GM12873 (cell line): ENCODE results near the gene VAPA.

ENCODE experiments used
- TF ChIP-seq, protein P1 (sequence below): IDR thresholded peaks from 2 replicates; pipeline ENCODE4 v1.5.1; 2012; ENCODE audit warnings: low read depth, mild to moderate bottlenecking, moderate library complexity, low read length, control low read depth; ENCODE audit not compliant: insufficient read depth; ENCODE audit errors: missing control alignments

Gene VAPA

GRCh38 chr18:10003281-10003680 is 89.5 kb downstream of the VAPA start:
- TF ChIP-seq, protein P1, sequence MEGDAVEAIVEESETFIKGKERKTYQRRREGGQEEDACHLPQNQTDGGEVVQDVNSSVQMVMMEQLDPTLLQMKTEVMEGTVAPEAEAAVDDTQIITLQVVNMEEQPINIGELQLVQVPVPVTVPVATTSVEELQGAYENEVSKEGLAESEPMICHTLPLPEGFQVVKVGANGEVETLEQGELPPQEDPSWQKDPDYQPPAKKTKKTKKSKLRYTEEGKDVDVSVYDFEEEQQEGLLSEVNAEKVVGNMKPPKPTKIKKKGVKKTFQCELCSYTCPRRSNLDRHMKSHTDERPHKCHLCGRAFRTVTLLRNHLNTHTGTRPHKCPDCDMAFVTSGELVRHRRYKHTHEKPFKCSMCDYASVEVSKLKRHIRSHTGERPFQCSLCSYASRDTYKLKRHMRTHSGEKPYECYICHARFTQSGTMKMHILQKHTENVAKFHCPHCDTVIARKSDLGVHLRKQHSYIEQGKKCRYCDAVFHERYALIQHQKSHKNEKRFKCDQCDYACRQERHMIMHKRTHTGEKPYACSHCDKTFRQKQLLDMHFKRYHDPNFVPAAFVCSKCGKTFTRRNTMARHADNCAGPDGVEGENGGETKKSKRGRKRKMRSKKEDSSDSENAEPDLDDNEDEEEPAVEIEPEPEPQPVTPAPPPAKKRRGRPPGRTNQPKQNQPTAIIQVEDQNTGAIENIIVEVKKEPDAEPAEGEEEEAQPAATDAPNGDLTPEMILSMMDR = no peak

DNA sequence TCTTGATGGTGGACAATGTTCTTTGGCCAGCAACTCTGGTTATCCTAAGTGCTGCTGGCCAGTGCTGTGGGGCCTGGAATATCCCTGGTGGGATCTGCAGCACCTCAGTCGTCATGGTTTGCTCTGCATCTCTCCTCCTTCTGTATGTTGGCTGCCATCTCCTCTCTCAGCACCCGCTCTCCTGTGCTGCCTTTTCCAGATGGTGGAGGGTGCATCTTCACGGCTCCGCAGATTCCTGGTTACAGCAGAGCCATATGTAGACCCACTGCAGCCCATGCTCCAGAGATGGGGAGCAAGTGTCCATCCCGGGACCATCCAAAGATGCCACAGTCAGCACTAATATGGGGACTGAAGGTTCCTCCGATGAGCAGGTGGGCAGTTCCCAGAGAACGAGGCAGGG is 90.0 kb downstream of the VAPA start:
- TF ChIP-seq, protein P1 = no peak

DNA sequence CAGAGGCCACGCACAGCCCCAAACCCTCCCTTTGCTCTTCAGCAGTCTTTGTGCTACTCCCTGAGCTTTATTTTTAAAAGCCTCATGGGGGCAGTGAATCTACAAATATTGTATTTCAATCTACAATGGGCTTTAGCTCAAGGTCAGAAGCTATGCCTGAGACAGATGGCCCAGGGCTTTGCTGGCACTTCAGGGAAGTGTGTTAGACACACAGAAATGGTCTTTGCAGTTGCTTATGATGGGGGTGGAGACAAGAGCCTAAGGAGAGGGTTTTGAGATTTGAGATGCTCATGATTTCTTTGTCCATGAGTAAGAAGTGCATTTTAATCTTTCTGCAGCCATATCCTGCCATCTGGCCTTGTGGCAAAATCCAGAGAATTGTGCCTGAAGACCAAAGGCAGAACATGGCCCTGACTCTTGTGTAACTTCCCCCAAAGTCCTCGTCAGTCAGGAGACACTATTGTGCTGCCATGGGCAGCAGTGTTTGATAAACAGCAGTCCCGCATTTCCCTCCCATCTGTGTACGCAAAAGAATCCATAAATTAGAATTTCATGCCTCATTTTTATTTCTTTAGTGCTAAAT is 92.6 kb downstream of the VAPA start:
- TF ChIP-seq, protein P1 = no peak

DNA sequence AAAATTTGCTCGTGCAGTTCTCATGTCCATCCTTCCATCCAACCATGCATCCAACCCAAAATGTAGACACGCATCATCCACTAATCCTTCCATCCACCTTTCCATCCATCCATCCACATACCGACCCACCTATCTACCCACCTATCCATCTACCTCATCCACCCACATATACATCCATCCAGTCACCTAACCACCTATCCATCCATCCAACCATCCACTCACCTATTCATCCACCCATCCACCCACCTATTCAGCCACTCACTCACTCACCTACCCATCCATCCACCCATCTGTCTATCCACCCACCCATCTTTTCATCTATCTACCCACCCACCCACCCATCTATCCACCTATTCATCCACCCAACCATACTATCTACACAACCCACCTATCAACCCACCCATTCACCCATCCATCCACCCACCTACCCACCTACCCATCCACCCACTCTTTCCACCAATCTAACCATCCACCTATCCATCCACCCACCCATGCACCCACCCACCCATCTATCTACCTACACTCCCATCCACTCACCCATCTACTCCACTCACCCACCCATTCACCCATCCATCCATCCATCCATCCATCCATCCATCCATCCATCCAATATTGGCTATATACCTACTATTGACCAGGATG is 94.3 kb downstream of the VAPA start:
- TF ChIP-seq, protein P1 = no peak
